ENCODE data around the gene UCKL1. TPM values are rescaled to one million over a fixed set of nuclear protein-coding genes. Genes with fewer than 3 reads are reported as not detected.
"Not testable (repeated sequence)": the region's sequence is repeated elsewhere in the genome, so short reads cannot be mapped to it uniquely, and the experiment has no call there.

Gene UCKL1
- total RNA-seq, 5 donors from 2014 or later (not counting 1 experiment from before 2014, with no cell fraction given) = 40.6 to 72.3 (median 67.0) TPM

DNA sequence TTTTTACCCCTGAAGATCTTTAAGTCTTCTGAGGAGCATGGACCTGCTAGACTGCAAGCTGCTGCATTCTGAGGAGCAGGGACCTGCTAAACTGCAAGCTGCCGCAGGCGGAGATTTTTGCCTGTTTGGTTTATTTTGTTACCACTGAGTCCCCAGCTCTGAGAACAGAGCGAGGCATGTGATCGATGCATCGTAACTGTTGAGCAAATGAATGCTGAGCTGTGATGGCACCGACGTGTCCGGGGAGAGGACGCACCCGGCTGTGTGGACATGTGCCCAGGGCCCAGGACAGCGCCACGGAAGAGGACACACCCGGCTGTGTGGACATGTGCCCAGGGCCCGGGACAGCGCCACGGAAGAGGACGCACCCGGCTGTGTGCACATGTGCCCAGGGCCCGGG, 37.1 kb downstream of the UCKL1 start:
- ChIA-PET CTCF (no interaction called here), POLR2A (interaction anchor here in 1 of 2 donors (0.6 kb wide), 1 partner anchor 14 kb away, joined by 9 read pairs; no protein-coding TSS in a partner anchor)
- Histone ChIP-seq H3K27ac (ENCODE audit: low read length) (no peak overlapping the region), H3K4me3 (ENCODE audit: control insufficient read depth in 1 of 2, extremely low read depth in 1 of 2, low read length in 1 of 2) (no peak overlapping the region), H3K4me1 (ENCODE audit: control insufficient read depth in 1 of 2, extremely low read depth in 1 of 2, insufficient read depth in 2 of 2, low read length in 2 of 2) (no peaks in the 10 kb centered on the region), H3K9me3 (no peaks in the 10 kb centered on the region), H3K27me3 (replicated peaks in 1 of 2; ENCODE audit: control insufficient read depth in 2 of 2, extremely low read depth in 1 of 2, insufficient read depth in 2 of 2, low read length in 1 of 2) (no peaks in the 10 kb centered on the region), H3K36me3 (ENCODE audit: control insufficient read depth in 2 of 2, extremely low read depth in 1 of 2, insufficient read depth in 1 of 2, low read length in 1 of 2) (peaks cover 4 to 26% of the 10 kb centered on the region in 2 donors)
- H3K27me3 Mint-ChIP-seq = no peaks in the 10 kb centered on the region
- H3K9me3 Mint-ChIP-seq = peaks cover 0 to 4% (median 3%) of the 10 kb centered on the region in 3 donors
- ATAC-seq (replicated peaks in 1 of 4) (no peak), DNase-seq (no peak)
- peaks cover 13 to 25% (median 23%) of the 10 kb centered on the region in 3 donors for H3K4me1 Mint-ChIP-seq
- 89% methylated on average over 9 of the region's 19 CpGs for WGBS (ENCODE audit: insufficient coverage)
- H3K4me3 Mint-ChIP-seq = no peak overlapping the region
- H3K27ac Mint-ChIP-seq = no peak overlapping the region
- peaks cover 20% of the 10 kb centered on the region for H3K36me3 Mint-ChIP-seq

DNA sequence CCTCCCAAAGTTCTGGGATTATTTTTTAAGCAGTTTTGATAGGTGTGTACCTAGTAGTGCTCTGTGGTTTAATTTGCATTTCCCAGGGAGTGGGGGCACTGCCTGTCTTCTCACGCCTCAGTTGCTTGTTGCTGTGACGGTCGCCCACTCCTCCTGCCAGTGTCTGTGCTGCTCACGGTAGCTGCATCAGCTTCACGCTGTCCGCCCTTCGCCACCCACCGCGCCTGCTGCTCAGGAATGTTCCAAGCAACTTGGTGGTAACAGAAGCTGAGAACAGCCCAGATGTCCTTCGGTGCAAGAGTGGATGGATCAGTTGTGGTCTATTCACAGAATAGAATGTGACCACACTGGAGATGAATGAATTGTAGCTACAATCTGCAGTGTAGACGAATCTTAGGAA, 38.4 kb downstream of the UCKL1 start:
- Histone ChIP-seq H3K4me3 (ENCODE audit: control insufficient read depth in 1 of 2, extremely low read depth in 1 of 2, low read length in 1 of 2) (no peak overlapping the region), H3K36me3 (ENCODE audit: control insufficient read depth in 2 of 2, extremely low read depth in 1 of 2, insufficient read depth in 1 of 2, low read length in 1 of 2) (peaks cover 4 to 26% of the 10 kb centered on the region in 2 donors), H3K4me1 (ENCODE audit: control insufficient read depth in 1 of 2, extremely low read depth in 1 of 2, insufficient read depth in 2 of 2, low read length in 2 of 2) (no peaks in the 10 kb centered on the region), H3K27ac (ENCODE audit: low read length) (no peak overlapping the region), H3K27me3 (replicated peaks in 1 of 2; ENCODE audit: control insufficient read depth in 2 of 2, extremely low read depth in 1 of 2, insufficient read depth in 2 of 2, low read length in 1 of 2) (no peaks in the 10 kb centered on the region), H3K9me3 (no peaks in the 10 kb centered on the region)
- Mint-ChIP-seq H3K4me1 (peaks cover 7 to 25% (median 23%) of the 10 kb centered on the region in 3 donors), H3K4me3 (no peak overlapping the region), H3K27ac (peak overlapping the region in 1 of 2 donors; percentile 15), H3K9me3 (peaks cover 0 to 4% (median 3%) of the 10 kb centered on the region in 3 donors), H3K27me3 (no peaks in the 10 kb centered on the region), H3K36me3 (peaks cover 20% of the 10 kb centered on the region)
- 71% methylated on average over 11 of the region's 11 CpGs for WGBS (ENCODE audit: insufficient coverage)
- CTCF ChIA-PET = no interaction called here
- POLR2A ChIA-PET = no interaction called here
- ATAC-seq (replicated peaks in 1 of 4) (no peak), DNase-seq (no peak)

DNA sequence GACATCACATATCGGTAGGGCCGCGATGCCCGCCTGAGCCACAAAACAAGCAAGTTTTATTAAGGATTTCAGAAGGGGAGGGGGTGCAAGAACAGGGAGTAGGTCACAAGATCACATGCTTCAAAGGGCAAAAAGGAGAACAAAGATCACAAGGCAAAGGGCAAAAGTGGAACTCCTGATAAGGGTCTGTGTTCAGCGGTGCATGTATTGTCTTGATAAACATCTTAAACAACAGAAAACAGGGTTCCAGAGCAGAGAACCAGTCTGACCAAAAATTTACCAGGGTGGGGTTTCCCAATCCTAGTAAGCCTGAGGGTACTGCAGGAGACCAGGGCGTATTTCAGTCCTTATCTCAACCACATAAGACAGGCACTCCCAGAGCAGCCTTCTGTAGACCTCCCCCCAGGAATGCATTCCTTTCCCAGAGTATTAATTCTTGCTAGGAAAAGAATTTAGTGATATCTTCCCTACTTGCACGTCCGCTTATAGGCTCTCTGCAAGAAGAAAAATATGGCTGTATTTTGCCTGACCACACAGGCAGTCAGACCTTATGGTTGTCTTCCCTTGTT, 39.8 kb downstream of the UCKL1 start:
- H3K4me3 Mint-ChIP-seq; DNase-seq; CTCF ChIA-PET; ATAC-seq (replicated peaks in 1 of 4); H3K27ac ChIP-seq (ENCODE audit: low read length); H3K27me3 ChIP-seq (replicated peaks in 1 of 2; ENCODE audit: control insufficient read depth in 2 of 2, extremely low read depth in 1 of 2, insufficient read depth in 2 of 2, low read length in 1 of 2); H3K27me3 Mint-ChIP-seq; H3K9me3 Mint-ChIP-seq; POLR2A ChIA-PET; H3K9me3 ChIP-seq; H3K4me3 ChIP-seq (ENCODE audit: control insufficient read depth in 1 of 2, extremely low read depth in 1 of 2, low read length in 1 of 2); H3K4me1 ChIP-seq (ENCODE audit: control insufficient read depth in 1 of 2, extremely low read depth in 1 of 2, insufficient read depth in 2 of 2, low read length in 2 of 2): not testable (repeated sequence)
- Mint-ChIP-seq H3K27ac (peak overlapping the region; percentile 8 to 61), H3K4me1 (peaks cover 10 to 33% (median 31%) of the 10 kb centered on the region in 3 donors), H3K36me3 (peaks cover 20% of the 10 kb centered on the region)
- 96% methylated on average over 6 of the region's 8 CpGs for WGBS (ENCODE audit: insufficient coverage)
- peaks cover 4 to 19% of the 10 kb centered on the region in 2 donors for H3K36me3 ChIP-seq (ENCODE audit: control insufficient read depth in 2 of 2, extremely low read depth in 1 of 2, insufficient read depth in 1 of 2, low read length in 1 of 2)

DNA sequence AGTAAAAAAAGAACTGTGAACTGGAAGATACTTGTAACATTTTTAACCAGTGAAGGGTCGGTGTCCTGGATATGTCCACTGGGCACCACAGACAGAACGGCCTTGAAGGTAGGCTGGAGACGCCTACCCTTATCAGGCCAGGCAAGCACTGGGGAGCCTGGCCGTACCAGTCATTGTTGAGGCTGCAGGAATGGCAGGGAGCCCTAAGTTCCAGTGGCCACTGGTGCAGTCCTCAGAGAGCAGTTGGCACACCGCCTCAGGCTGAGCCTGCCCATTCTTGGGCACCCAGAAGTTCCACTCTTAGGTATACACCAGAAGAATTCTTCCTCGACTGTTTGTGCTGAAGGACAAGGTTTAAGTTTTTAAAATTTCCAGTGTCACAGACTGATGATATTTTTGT, 40.7 kb downstream of the UCKL1 start:
- ChIA-PET POLR2A (no interaction called here), CTCF (interaction anchor here in 1 of 2 donors (0.5 to 1.2 kb wide), 2 partner anchors 10 to 59 kb away, joined by 3 to 4 read pairs; no protein-coding TSS in a partner anchor)
- H3K4me1 ChIP-seq (ENCODE audit: control insufficient read depth in 1 of 2, extremely low read depth in 1 of 2, insufficient read depth in 2 of 2, low read length in 2 of 2) = peaks cover 4 to 11% of the 10 kb centered on the region in 2 experiments
- H3K36me3 ChIP-seq (ENCODE audit: control insufficient read depth in 2 of 2, extremely low read depth in 1 of 2, insufficient read depth in 1 of 2, low read length in 1 of 2) = peaks cover 4 to 19% of the 10 kb centered on the region in 2 donors
- H3K27me3 Mint-ChIP-seq = no peaks in the 10 kb centered on the region
- DNase-seq (no peak), ATAC-seq (replicated peaks in 1 of 4) (no peak)
- no peak overlapping the region for H3K4me3 ChIP-seq (ENCODE audit: control insufficient read depth in 1 of 2, extremely low read depth in 1 of 2, low read length in 1 of 2)
- H3K4me1 Mint-ChIP-seq = peaks cover 18 to 42% (median 39%) of the 10 kb centered on the region in 3 donors
- H3K27ac Mint-ChIP-seq = no peak overlapping the region
- WGBS (ENCODE audit: insufficient coverage) = 95% methylated on average over 3 of the region's 6 CpGs
- H3K27ac ChIP-seq (ENCODE audit: low read length) = no peak overlapping the region
- no peaks in the 10 kb centered on the region for H3K27me3 ChIP-seq (replicated peaks in 1 of 2; ENCODE audit: control insufficient read depth in 2 of 2, extremely low read depth in 1 of 2, insufficient read depth in 2 of 2, low read length in 1 of 2)
- H3K36me3 Mint-ChIP-seq = peaks cover 22% of the 10 kb centered on the region
- H3K9me3 ChIP-seq = no peaks in the 10 kb centered on the region
- no peak overlapping the region for H3K4me3 Mint-ChIP-seq
- peaks cover 0 to 4% (median 3%) of the 10 kb centered on the region in 3 donors for H3K9me3 Mint-ChIP-seq

DNA sequence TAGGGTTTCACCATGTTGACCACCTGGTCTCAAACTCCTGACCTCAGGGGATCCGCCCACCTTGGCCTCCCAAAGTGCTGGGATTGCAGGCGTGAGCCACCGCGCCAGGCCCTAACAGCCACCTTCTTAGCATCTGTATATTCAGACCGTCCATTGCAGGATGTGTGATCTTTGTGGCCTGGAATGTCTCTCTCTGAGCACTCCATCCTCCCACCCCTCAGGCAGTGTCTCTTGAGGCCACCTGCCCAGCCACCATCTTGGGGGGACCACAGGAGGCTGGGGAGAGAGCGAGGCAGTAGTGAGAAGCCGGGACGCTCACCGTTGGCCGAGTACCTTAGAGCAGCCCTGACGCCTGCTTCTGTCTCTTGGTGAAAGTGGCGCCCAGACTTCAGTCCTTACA, 42.4 kb downstream of the UCKL1 start:
- no peak for ATAC-seq (replicated peaks in 1 of 4)

DNA sequence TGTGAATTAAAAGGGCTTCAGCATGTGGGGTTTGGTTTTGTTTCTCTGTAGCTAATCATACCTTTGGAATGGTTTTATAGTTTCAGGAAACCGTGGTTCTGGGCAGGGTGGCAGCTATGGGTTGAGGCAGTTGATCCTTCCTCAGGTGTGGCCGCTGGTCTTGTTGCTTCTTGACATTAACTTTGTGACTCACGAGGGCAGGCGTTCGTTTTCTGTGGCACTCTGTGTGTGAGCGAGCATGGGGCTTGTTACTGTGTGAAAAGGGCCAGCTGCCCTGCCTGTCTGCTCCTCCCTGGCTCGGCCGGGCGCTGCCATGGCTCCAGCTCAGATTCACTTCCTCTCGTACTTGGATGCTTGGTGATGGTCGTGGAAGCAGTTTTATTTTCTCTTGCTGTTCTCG, 45.0 kb downstream of the UCKL1 start:
- CTCF ChIA-PET = interaction anchor here (0.6 to 0.9 kb wide), 4 partner anchors 9 to 364 kb away, joined by 3 to 6 read pairs (median 4); no protein-coding TSS in a partner anchor
- Mint-ChIP-seq H3K36me3 (peaks cover 8% of the 10 kb centered on the region), H3K4me3 (peak overlapping the region in 1 of 3 donors; percentile 8), H3K9me3 (peaks cover 0 to 2% (median 2%) of the 10 kb centered on the region in 3 donors), H3K27me3 (no peaks in the 10 kb centered on the region), H3K27ac (peak overlapping the region; percentile 28 to 78), H3K4me1 (peaks cover 31 to 54% (median 52%) of the 10 kb centered on the region in 3 donors)
- no peaks in the 10 kb centered on the region for H3K27me3 ChIP-seq (replicated peaks in 1 of 2; ENCODE audit: control insufficient read depth in 2 of 2, extremely low read depth in 1 of 2, insufficient read depth in 2 of 2, low read length in 1 of 2)
- DNase-seq = no peak
- no peaks in the 10 kb centered on the region for H3K36me3 ChIP-seq (ENCODE audit: control insufficient read depth in 2 of 2, extremely low read depth in 1 of 2, insufficient read depth in 1 of 2, low read length in 1 of 2)
- no peak overlapping the region for H3K4me3 ChIP-seq (ENCODE audit: control insufficient read depth in 1 of 2, extremely low read depth in 1 of 2, low read length in 1 of 2)
- POLR2A ChIA-PET = no interaction called here
- 78% methylated on average over 8 of the region's 12 CpGs for WGBS (ENCODE audit: insufficient coverage)
- no peaks in the 10 kb centered on the region for H3K9me3 ChIP-seq
- H3K4me1 ChIP-seq (ENCODE audit: control insufficient read depth in 1 of 2, extremely low read depth in 1 of 2, insufficient read depth in 2 of 2, low read length in 2 of 2) = peaks cover 4 to 34% of the 10 kb centered on the region in 2 experiments
- no peak for ATAC-seq (replicated peaks in 1 of 4)
- no peak overlapping the region for H3K27ac ChIP-seq (ENCODE audit: low read length)

More for the DNA sequence above, 42.4 kb downstream of the UCKL1 start:
- ChIA-PET POLR2A (no interaction called here), CTCF (no interaction called here)
- Histone ChIP-seq H3K9me3 (no peaks in the 10 kb centered on the region), H3K36me3 (ENCODE audit: control insufficient read depth in 2 of 2, extremely low read depth in 1 of 2, insufficient read depth in 1 of 2, low read length in 1 of 2) (peaks cover 3 to 8% of the 10 kb centered on the region in 2 donors), H3K27me3 (replicated peaks in 1 of 2; ENCODE audit: control insufficient read depth in 2 of 2, extremely low read depth in 1 of 2, insufficient read depth in 2 of 2, low read length in 1 of 2) (no peaks in the 10 kb centered on the region), H3K27ac (ENCODE audit: low read length) (no peak overlapping the region), H3K4me1 (ENCODE audit: control insufficient read depth in 1 of 2, extremely low read depth in 1 of 2, insufficient read depth in 2 of 2, low read length in 2 of 2) (peaks cover 4 to 22% of the 10 kb centered on the region in 2 experiments), H3K4me3 (ENCODE audit: control insufficient read depth in 1 of 2, extremely low read depth in 1 of 2, low read length in 1 of 2) (no peak overlapping the region)
- peaks cover 22% of the 10 kb centered on the region for H3K36me3 Mint-ChIP-seq
- no peak for DNase-seq
- WGBS (ENCODE audit: insufficient coverage) = 95% methylated on average over 6 of the region's 12 CpGs
- H3K27ac Mint-ChIP-seq = no peak overlapping the region
- peaks cover 25 to 48% (median 47%) of the 10 kb centered on the region in 3 donors for H3K4me1 Mint-ChIP-seq
- H3K9me3 Mint-ChIP-seq = peaks cover 0 to 4% (median 3%) of the 10 kb centered on the region in 3 donors
- no peak overlapping the region for H3K4me3 Mint-ChIP-seq
- no peaks in the 10 kb centered on the region for H3K27me3 Mint-ChIP-seq
